RWPE1 (cell line): Measurements from ENCODE around the gene TAAR8.

ENCODE experiments used
- CTCF ChIA-PET: fragments of 350-600 bp; sonication (Branson Sonifier 250); formaldehyde crosslinking; extraction: SDS; loops from one replicate; lab custom pipeline; 2021; lab: Yijun Ruan, JAX
- POLR2A ChIA-PET: fragments of 400-600 bp; formaldehyde crosslinking; extraction: SDS; loops from one replicate; lab custom pipeline; 2020; ENCODE audit warnings: antibody characterized with exemption; ENCODE audit not compliant: low non-redundant PET; lab: Yijun Ruan, JAX
- DNase-seq: peaks from one replicate; pipeline ENCODE4 v3.0.0; 2012; ENCODE audit warnings: low spot score
- H3K27ac ChIP-seq: fragments of 450-650 bp; 2 replicates; pipeline ENCODE4 v1.5.1; 2017
- TF ChIP-seq, protein P1 (sequence below): fragments of 450-650 bp; conservative IDR thresholded peaks from 2 replicates; pipeline ENCODE4 v1.5.1; 2017; ENCODE audit warnings: low read depth, mild to moderate bottlenecking

TAAR8 gene, protein sequence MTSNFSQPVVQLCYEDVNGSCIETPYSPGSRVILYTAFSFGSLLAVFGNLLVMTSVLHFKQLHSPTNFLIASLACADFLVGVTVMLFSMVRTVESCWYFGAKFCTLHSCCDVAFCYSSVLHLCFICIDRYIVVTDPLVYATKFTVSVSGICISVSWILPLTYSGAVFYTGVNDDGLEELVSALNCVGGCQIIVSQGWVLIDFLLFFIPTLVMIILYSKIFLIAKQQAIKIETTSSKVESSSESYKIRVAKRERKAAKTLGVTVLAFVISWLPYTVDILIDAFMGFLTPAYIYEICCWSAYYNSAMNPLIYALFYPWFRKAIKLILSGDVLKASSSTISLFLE

DNA sequence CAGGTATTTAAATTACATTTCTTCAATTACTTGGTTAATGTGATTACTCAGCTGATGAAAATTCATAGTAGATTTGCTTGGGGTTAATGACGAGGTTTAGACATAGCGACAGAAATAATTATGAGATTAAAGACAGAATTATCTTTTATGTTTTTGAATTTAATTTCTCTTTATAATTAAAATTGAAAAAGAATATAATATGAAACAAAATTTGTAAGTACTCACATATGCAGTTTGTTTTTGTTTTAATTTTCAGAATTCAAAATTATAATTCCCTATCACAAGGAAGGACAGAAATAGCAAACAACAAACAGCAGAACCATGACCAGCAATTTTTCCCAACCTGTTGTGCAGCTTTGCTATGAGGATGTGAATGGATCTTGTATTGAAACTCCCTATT lies at the start of gene TAAR8:
Gene TAAR8 (plus strand): TSS at position 301 of the 400 bp plus-strand sequence. CDS start 21 bp downstream, at position 322.
- ChIA-PET POLR2A (no interaction called here), CTCF (no interaction called here)
- no peak within 1 kb of the TSS for H3K27ac ChIP-seq
- TF ChIP-seq, protein P1, sequence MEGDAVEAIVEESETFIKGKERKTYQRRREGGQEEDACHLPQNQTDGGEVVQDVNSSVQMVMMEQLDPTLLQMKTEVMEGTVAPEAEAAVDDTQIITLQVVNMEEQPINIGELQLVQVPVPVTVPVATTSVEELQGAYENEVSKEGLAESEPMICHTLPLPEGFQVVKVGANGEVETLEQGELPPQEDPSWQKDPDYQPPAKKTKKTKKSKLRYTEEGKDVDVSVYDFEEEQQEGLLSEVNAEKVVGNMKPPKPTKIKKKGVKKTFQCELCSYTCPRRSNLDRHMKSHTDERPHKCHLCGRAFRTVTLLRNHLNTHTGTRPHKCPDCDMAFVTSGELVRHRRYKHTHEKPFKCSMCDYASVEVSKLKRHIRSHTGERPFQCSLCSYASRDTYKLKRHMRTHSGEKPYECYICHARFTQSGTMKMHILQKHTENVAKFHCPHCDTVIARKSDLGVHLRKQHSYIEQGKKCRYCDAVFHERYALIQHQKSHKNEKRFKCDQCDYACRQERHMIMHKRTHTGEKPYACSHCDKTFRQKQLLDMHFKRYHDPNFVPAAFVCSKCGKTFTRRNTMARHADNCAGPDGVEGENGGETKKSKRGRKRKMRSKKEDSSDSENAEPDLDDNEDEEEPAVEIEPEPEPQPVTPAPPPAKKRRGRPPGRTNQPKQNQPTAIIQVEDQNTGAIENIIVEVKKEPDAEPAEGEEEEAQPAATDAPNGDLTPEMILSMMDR = no peak
- DNase-seq = no peak

DNA sequence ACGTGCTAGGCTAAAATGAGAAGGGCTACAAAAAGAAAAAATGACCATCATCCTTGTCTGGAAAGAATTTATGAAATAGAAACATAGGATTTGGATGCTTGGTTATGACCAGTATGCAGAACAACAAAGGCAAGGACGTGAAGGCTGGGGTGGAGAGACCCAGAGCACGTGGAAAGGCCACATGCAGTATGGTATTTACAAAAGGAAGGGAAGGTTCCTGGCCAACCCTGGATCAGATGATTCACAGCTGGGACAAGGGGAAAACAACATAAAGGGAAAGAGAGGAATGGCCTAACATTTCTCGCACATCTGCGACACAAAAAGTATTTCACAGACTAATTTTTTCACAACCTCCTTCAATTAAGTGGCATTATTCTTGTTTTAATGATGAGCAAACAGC lies 47.7 kb upstream of the TAAR8 start:
- no peak for DNase-seq
- no peak overlapping the region for H3K27ac ChIP-seq
- POLR2A ChIA-PET = interaction anchor here (0.7 kb wide), 1 partner anchor 1921 kb away, joined by 25 read pairs; no protein-coding TSS in a partner anchor
- CTCF ChIA-PET = no interaction called here
- TF ChIP-seq, protein P1 = no peak

DNA sequence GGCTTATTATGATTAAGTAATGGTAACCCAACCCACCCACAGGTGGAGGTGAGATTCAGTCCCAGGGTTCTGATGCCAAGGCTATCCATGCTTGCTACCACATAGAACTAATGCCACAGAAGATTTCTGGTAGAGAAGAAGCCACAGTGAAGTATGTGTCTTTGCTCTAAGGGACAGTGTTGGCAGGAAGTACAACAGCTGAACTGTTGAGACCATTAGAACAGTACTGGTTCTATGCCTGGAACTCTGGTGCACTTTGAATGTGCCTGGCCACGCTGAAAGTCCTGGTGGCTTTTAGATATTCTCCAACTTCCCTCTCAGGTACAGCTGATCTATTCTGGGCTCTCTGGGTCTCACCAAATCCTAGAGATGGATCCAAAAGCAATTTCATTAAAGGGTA lies 47.3 kb upstream of the TAAR8 start:
- TF ChIP-seq, protein P1 = no peak
- DNase-seq = no peak
- ChIA-PET POLR2A (interaction anchor here (0.7 kb wide), 1 partner anchor 1920 kb away, joined by 25 read pairs; no protein-coding TSS in a partner anchor), CTCF (no interaction called here)
- no peak overlapping the region for H3K27ac ChIP-seq

DNA sequence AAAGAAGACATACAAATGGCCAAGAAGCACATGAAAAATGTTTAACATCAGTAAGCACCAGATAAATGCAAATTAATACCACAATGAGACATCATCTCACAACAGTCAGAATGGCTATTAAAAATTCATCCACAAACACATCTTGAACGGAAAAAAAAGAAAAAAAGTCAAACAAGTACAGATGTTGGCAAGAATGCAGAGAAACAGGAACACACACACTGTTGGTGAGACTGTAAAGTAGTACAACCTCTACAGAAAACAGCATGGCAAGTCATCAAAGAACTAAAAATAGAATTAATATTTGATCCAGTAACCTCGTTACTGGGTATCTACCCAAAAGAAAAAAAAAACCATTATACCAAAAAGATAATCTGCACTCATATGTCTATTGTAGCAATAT lies 46.0 kb upstream of the TAAR8 start:
- CTCF ChIA-PET = no interaction called here
- H3K27ac ChIP-seq = no peak overlapping the region
- POLR2A ChIA-PET = no interaction called here
- TF ChIP-seq, protein P1 = no peak
- no peak for DNase-seq

DNA sequence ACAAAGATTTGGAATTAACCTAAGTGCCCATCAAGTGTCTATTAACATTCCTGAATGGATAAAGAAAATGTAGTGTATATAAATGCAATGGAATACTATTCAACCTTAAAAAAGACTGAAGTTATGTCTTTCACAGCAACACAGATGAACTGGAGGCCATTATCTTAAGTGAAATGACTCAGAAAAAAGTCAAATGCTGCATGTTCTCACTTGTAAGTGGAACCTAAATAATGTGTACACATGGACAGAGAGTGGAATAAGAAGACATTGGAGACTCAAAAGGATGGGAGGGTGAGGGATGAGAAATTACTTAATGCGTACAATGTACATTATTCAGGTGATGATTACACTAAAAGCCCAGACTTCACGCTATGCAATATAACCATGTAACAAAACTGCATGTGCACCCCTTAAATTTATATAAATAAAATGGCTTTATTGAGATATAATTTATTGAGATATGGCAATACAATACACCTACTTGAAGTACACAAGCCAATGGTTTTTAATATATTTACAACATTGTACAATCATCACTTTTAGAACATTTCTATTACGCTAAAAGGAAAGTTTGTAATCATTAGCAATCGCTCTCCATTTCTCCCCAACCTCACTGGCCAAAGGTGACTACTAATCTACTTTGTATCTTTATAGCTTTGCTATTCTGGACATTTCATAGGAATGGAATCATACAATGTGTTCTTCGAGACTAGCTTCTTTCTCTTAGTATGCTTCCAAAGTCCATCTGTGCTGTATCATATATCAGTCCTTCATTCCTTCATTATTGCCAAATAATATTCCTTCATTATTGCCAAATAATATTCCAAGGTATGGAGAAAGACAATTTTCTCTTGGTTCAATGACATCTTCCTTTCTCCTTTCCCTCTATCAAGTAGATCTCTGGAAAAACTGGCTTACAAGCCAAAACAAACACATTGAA lies 45.3 kb upstream of the TAAR8 start:
- ChIA-PET POLR2A (no interaction called here), CTCF (no interaction called here)
- TF ChIP-seq, protein P1 = no peak
- H3K27ac ChIP-seq = no peak overlapping the region
- DNase-seq = no peak

DNA sequence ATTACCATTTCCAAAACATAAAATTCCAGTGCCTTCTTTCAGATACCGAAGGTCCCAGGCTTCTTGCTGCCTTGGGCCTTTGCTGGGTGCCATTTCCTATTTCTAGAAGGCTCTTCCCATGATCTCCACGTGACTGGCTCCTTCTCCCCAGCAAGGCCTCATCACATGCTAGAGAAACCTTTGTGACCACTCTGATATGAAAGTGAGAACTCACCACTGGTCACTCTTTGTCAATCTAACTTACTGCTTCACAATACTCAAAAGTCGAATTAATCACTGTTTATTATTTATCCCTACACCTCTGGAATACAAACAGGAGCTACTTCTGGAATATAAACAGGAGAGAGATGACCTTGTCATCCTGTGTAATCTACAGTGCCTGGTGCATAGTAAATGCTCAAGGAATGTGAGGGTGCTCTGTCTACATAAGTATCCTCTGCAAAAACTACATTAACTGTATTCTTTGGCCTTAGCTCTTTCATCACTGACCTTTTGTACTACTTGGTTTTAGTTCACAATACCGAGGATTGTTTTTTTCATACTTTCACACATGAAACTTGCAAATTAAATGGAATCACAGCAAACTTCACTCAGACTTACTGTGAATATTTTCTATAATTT lies 41.2 kb upstream of the TAAR8 start:
- CTCF ChIA-PET = no interaction called here
- POLR2A ChIA-PET = no interaction called here
- H3K27ac ChIP-seq = no peak overlapping the region
- TF ChIP-seq, protein P1 = no peak
- DNase-seq = no peak
